SK-N-MC (cell line): Measurements from ENCODE around the gene PPP1R12B.
"Not testable (repeated sequence)": the region's sequence is repeated elsewhere in the genome, so short reads cannot be mapped to it uniquely, and the experiment has no call there.

ENCODE experiments used
- DNase-seq: peaks from one replicate; pipeline ENCODE4 v3.0.0-alpha.2; 2011; ENCODE audit warnings: low read depth, low spot score
- H3K27ac ChIP-seq: fragments of 200-600 bp; sonication (generic); 2 replicates; pipeline ENCODE4 v1.5.1; 2016; ENCODE audit warnings: mixed run types
- H3K36me3 ChIP-seq: fragments of 200-600 bp; sonication (generic); 2 replicates; pipeline ENCODE4 v1.6.1; 2017; ENCODE audit warnings: antibody characterized with exemption, low read length, mixed read lengths; ENCODE audit not compliant: insufficient read depth
- H3K4me3 ChIP-seq: fragments of 200-600 bp; sonication (generic); 2 replicates; pipeline ENCODE4 v1.5.1; 2016
- H3K9ac ChIP-seq: fragments of 200-600 bp; sonication (generic); 2 replicates; pipeline ENCODE4 v1.8.0; 2017; ENCODE audit warnings: mixed run types, mixed read lengths; ENCODE audit not compliant: insufficient read length
- H3K9me3 ChIP-seq: fragments of 200-600 bp; sonication (generic); 2 replicates; pipeline ENCODE4 v1.6.1; 2017; ENCODE audit warnings: low read depth, mild to moderate bottlenecking, antibody characterized with exemption, low read length, moderate library complexity, mixed read lengths
- EZH2 ChIP-seq: fragments of 200-600 bp; sonication (generic); IDR thresholded peaks from one replicate; pipeline ENCODE4 v1.6.1; 2017; ENCODE audit warnings: antibody characterized with exemption
- FOXP2 ChIP-seq: optimal IDR thresholded peaks from 2 replicates; pipeline ENCODE3; 2011; ENCODE audit warnings: mild to moderate bottlenecking, moderate library complexity; ENCODE audit not compliant: insufficient read depth; ENCODE audit errors: extremely low read length, control extremely low read depth
- POLR2AphosphoS5 ChIP-seq: IDR thresholded peaks from 2 replicates; pipeline ENCODE4 v1.6.1; 2012; ENCODE audit warnings: mild to moderate bottlenecking, low read depth, low read length, borderline replicate concordance

Gene PPP1R12B

GRCh38 chr1:202361224-202361623 is 12.7 kb downstream of the PPP1R12B start:
- H3K9me3 ChIP-seq, result no peaks in the 10 kb centered on the region
- no peak overlapping the region for H3K27ac ChIP-seq
- no peak overlapping the region for H3K9ac ChIP-seq
- H3K36me3 ChIP-seq, result no peaks in the 10 kb centered on the region
- no peak overlapping the region for H3K4me3 ChIP-seq
- TF ChIP-seq POLR2AphosphoS5 (no peak), FOXP2 (no peak), EZH2 (no peak)
- DNase-seq, result no peak

DNA sequence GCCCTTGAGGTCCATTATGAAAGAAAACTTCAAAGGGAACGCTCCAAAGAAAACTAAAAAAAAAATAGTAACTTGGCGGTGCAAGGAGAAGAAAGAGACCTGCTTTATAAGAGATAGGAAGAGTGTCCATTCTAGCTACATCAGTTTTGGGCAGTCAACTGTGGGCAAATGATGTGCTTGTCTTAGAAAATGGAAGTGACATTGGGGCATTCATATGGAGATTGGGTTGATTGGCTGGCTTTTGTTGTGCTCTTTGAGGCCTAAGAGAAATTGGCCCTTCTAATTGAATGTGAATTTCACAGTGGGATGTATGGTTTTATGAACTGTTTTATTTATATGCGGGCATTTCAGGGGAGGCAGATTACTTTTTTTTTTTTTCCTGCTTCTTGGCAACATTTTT is 13.2 kb downstream of the PPP1R12B start:
- Histone ChIP-seq H3K36me3 (no peaks in the 10 kb centered on the region), H3K27ac (no peak overlapping the region), H3K9ac (no peak overlapping the region), H3K9me3 (no peaks in the 10 kb centered on the region), H3K4me3 (no peak overlapping the region)
- DNase-seq, result no peak
- TF ChIP-seq EZH2 (no peak), POLR2AphosphoS5 (no peak), FOXP2 (no peak)

DNA sequence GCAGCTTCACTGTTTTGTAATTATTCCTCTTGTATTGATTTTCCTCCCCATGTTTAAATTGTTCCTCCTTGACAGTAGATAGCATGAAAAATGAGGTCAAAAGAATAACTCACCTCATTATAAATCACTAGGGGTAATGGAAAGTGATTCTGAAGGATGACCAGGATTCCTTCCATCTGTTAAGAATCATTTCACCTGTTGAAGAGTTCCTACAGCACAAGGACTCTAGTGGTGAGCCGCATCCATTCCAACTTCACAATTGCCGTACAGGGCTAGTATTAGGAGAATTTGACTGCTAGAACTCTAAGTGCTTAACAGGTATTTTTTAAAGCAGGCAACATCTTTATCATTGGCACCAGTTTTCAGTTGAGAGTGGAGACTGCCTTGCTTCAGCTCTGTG is 13.7 kb downstream of the PPP1R12B start:
- DNase-seq, result no peak
- Histone ChIP-seq H3K9ac (no peak overlapping the region), H3K9me3 (no peaks in the 10 kb centered on the region), H3K36me3 (no peaks in the 10 kb centered on the region), H3K27ac (no peak overlapping the region), H3K4me3 (no peak overlapping the region)
- no peak for TF ChIP-seq POLR2AphosphoS5
- TF ChIP-seq FOXP2, result no peak
- no peak for TF ChIP-seq EZH2

- Histone ChIP-seq H3K4me3 (no peak overlapping the region), H3K36me3 (no peaks in the 10 kb centered on the region), H3K9ac (no peak overlapping the region), H3K27ac (no peak overlapping the region), H3K9me3 (no peaks in the 10 kb centered on the region)
- TF ChIP-seq EZH2 (no peak), FOXP2 (no peak), POLR2AphosphoS5 (no peak)
- DNase-seq, result no peak
These were observed 16.8 kb downstream of the PPP1R12B start for GRCh38 chr1:202365092-202365815.

- TF ChIP-seq POLR2AphosphoS5 (no peak), FOXP2 (no peak), EZH2 (no peak)
- Histone ChIP-seq H3K27ac (no peak overlapping the region), H3K9ac (no peak overlapping the region), H3K4me3 (no peak overlapping the region), H3K36me3 (no peaks in the 10 kb centered on the region), H3K9me3 (no peaks in the 10 kb centered on the region)
- no peak for DNase-seq
These were observed 18.8 kb downstream of the PPP1R12B start for GRCh38 chr1:202367271-202367670.

DNA sequence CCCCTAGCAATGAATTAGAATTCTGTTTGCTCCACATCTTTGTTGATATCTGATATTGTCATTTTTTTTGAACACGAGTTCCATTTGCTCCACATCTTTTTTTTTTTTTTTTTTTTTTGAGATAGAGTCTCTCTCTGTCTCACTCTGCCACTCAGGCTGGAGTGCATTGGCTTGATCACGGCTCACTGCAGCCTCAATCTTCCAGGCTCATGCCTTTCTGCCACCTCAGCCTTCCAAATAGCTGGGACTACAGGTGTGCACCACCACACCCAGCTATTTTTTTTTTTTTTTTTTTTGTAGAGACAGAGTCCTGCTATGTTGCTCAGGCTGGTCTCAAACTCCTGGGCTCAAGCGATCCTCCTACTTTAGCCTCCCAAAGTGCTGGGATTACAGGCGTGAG is 22.4 kb downstream of the PPP1R12B start:
- H3K9me3 ChIP-seq, H3K36me3 ChIP-seq, H3K4me3 ChIP-seq, DNase-seq, H3K9ac ChIP-seq, H3K27ac ChIP-seq: not testable (repeated sequence)

GRCh38 chr1:202374099-202374498 is 25.6 kb downstream of the PPP1R12B start:
- no peaks in the 10 kb centered on the region for H3K36me3 ChIP-seq
- H3K4me3 ChIP-seq, result no peak overlapping the region
- TF ChIP-seq FOXP2, result no peak
- TF ChIP-seq EZH2, result no peak
- TF ChIP-seq POLR2AphosphoS5, result no peak
- H3K9ac ChIP-seq, result no peak overlapping the region
- no peak for DNase-seq
- H3K9me3 ChIP-seq, result no peaks in the 10 kb centered on the region
- H3K27ac ChIP-seq, result no peak overlapping the region

DNA sequence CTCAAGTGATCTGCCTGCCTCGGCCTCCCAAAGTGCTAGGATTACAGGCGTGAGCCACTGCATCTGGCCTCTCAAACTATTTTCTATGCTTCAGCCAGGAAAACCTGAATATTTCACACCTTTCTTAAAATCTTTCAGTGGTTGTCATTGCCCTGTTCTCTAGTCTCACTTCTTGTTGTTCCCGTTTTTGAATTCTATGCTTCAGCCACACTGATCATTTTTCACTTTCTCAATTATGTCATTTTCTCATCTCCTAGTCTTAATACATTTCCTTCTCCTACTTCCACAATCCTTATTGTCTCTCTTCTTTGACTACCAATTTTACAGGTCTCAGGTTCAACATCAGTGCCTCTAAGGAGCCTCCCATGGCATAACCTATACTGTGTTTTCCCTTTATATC is 26.7 kb downstream of the PPP1R12B start:
- DNase-seq, H3K9ac ChIP-seq, H3K36me3 ChIP-seq, H3K9me3 ChIP-seq, H3K27ac ChIP-seq, H3K4me3 ChIP-seq: not testable (repeated sequence)

GRCh38 chr1:202376247-202376646 is 27.7 kb downstream of the PPP1R12B start:
- Histone ChIP-seq H3K9ac (no peak overlapping the region), H3K9me3 (no peaks in the 10 kb centered on the region), H3K36me3 (no peaks in the 10 kb centered on the region), H3K27ac (no peak overlapping the region), H3K4me3 (no peak overlapping the region)
- TF ChIP-seq POLR2AphosphoS5, result no peak
- TF ChIP-seq FOXP2, result no peak
- TF ChIP-seq EZH2, result no peak
- DNase-seq, result no peak

GRCh38 chr1:202379884-202380529 is 31.5 kb downstream of the PPP1R12B start:
- not testable (repeated sequence) for H3K27ac ChIP-seq, H3K9ac ChIP-seq, H3K4me3 ChIP-seq, H3K9me3 ChIP-seq, DNase-seq, H3K36me3 ChIP-seq

GRCh38 chr1:202380535-202380934 is 32.0 kb downstream of the PPP1R12B start:
- H3K9ac ChIP-seq, H3K36me3 ChIP-seq, DNase-seq, H3K27ac ChIP-seq, H3K9me3 ChIP-seq, H3K4me3 ChIP-seq: not testable (repeated sequence)

- H3K4me3 ChIP-seq, H3K9ac ChIP-seq, H3K27ac ChIP-seq, H3K36me3 ChIP-seq, DNase-seq, H3K9me3 ChIP-seq: not testable (repeated sequence)
These were observed 33.4 kb downstream of the PPP1R12B start for GRCh38 chr1:202381867-202382266.

GRCh38 chr1:202395831-202396230 is 47.3 kb downstream of the PPP1R12B start:
- not testable (repeated sequence) for H3K36me3 ChIP-seq, DNase-seq, H3K4me3 ChIP-seq, H3K27ac ChIP-seq, H3K9me3 ChIP-seq, H3K9ac ChIP-seq
